GM20431 (cell line): ENCODE measurements around the gene CYB5D1.

Experiments used
- in situ Hi-C: fragments of 300-500 bp; cut with MseI, MboI; formaldehyde crosslinking; loops from one replicate; pipeline ENCODE4 v1.15.0; 2020; ENCODE audit warnings: low sequenced_read_pairs; ENCODE audit not compliant: unreplicated experiment

CYB5D1 gene

GRCh38 chr17:7843536-7844291 lies 14.1 kb upstream of the CYB5D1 start:
- in situ Hi-C loops = no loop called here

GRCh38 chr17:7844292-7845154 lies 13.3 kb upstream of the CYB5D1 start:
- in situ Hi-C loops = no loop called here

- in situ Hi-C loops = no loop called here
Observed at GRCh38 chr17:7845359-7846062, 12.3 kb upstream of the CYB5D1 start.

- in situ Hi-C loops = no loop called here
Observed at GRCh38 chr17:7846063-7846735, 11.6 kb upstream of the CYB5D1 start.

- in situ Hi-C loops = no loop called here
Observed at GRCh38 chr17:7846765-7847661, 10.8 kb upstream of the CYB5D1 start.

- in situ Hi-C loops = no loop called here
Observed at GRCh38 chr17:7848131-7848579, 9.6 kb upstream of the CYB5D1 start.

- in situ Hi-C loops = no loop called here
Observed at GRCh38 chr17:7848739-7849129, 9.1 kb upstream of the CYB5D1 start.

- in situ Hi-C loops = no loop called here
Observed at GRCh38 chr17:7849130-7849750, 8.6 kb upstream of the CYB5D1 start.

GRCh38 chr17:7849751-7850504 lies 7.9 kb upstream of the CYB5D1 start:
- in situ Hi-C loops = no loop called here

GRCh38 chr17:7850701-7851437 lies 6.9 kb upstream of the CYB5D1 start:
- in situ Hi-C loops = no loop called here

- in situ Hi-C loops = no loop called here
Observed at GRCh38 chr17:7851438-7852261, 6.2 kb upstream of the CYB5D1 start.

GRCh38 chr17:7852262-7852670 lies 5.5 kb upstream of the CYB5D1 start:
- in situ Hi-C loops = no loop called here

- in situ Hi-C loops = no loop called here
Observed at GRCh38 chr17:7852919-7853690, 4.7 kb upstream of the CYB5D1 start.

GRCh38 chr17:7853691-7854038 lies 4.1 kb upstream of the CYB5D1 start:
- in situ Hi-C loops = no loop called here

- in situ Hi-C loops = no loop called here
Observed at GRCh38 chr17:7854078-7854777, 3.6 kb upstream of the CYB5D1 start.
